PC-9 (cell line): ENCODE measurements around the gene B3GALT6. TPM values are rescaled to one million over a fixed set of nuclear protein-coding genes. Genes with fewer than 3 reads are reported as not detected.
A peak's percentile ranks its signal among the peaks of the same experiment; 100 is the strongest.

Experiments used
- BruUV-seq: library from RNA; stranded (reverse); fragments of 400-500 nt; replicated peaks from 2 replicates; lab custom pipeline; 2021; lab: Mats Ljungman, UMichigan
- CTCF ChIA-PET: fragments of 300-600 bp; sonication (Branson Sonifier 250); formaldehyde crosslinking; loops from one replicate; lab custom pipeline; 2022; ENCODE audit warnings: antibody characterized with exemption; lab: Charles Lee
- POLR2A ChIA-PET: fragments of 300-600 bp; sonication (Branson Sonifier 250); formaldehyde crosslinking; loops from one replicate; lab custom pipeline; 2022; ENCODE audit warnings: antibody characterized with exemption; ENCODE audit not compliant: unreplicated experiment; lab: Charles Lee
- DNase-seq, 2 experiments: peaks; one replicate each; pipeline versions ENCODE4 v3.0.0 to v3.0.0-alpha.2; 2015 to 2022; ENCODE audit warnings: mixed read lengths in 1 of 2
- H2AFZ ChIP-seq: fragments of 200-600 bp; sonication (generic); 2 replicates; pipeline ENCODE4 v1.8.1; 2017; ENCODE audit warnings: antibody characterized with exemption
- H3F3A ChIP-seq: fragments of 200-600 bp; sonication (generic); 2 replicates; pipeline ENCODE4 v1.8.1; 2017; ENCODE audit warnings: antibody characterized with exemption, mild to moderate bottlenecking, low read depth; ENCODE audit not compliant: insufficient read depth
- H3K27ac ChIP-seq: fragments of 200-600 bp; sonication (generic); 2 replicates; pipeline ENCODE4 v1.6.1; 2016; ENCODE audit warnings: mixed run types
- H3K27me3 ChIP-seq: fragments of 200-600 bp; sonication (generic); 2 replicates; pipeline ENCODE4 v1.6.1; 2016; ENCODE audit warnings: low read depth, mixed run types; ENCODE audit not compliant: insufficient read depth
- H3K36me3 ChIP-seq: fragments of 200-600 bp; sonication (generic); 2 replicates; pipeline ENCODE4 v1.6.1; 2016; ENCODE audit warnings: low read depth, mixed run types
- H3K4me1 ChIP-seq: fragments of 200-600 bp; sonication (generic); replicated peaks from 2 replicates; pipeline ENCODE4 v1.6.1; 2016; ENCODE audit warnings: mixed run types; ENCODE audit not compliant: insufficient read depth
- H3K4me2 ChIP-seq: fragments of 200-600 bp; sonication (generic); 2 replicates; pipeline ENCODE4 v1.6.1; 2017; ENCODE audit warnings: mixed run types
- H3K4me3 ChIP-seq: fragments of 200-600 bp; sonication (generic); 2 replicates; pipeline ENCODE4 v1.6.1; 2016; ENCODE audit warnings: mixed run types
- H3K79me2 ChIP-seq: fragments of 200-600 bp; sonication (generic); 2 replicates; pipeline ENCODE4 v1.6.1; 2017; ENCODE audit warnings: low read depth, mixed run types
- H3K9me2 ChIP-seq: fragments of 200-600 bp; sonication (generic); 2 replicates; pipeline ENCODE4 v1.8.1; 2017; ENCODE audit warnings: mild to moderate bottlenecking; ENCODE audit not compliant: insufficient read depth
- H3K9me3 ChIP-seq: fragments of 200-600 bp; sonication (generic); 2 replicates; pipeline ENCODE4 v1.8.1; 2016; ENCODE audit warnings: low read depth; ENCODE audit not compliant: insufficient read depth
- H4K20me1 ChIP-seq: fragments of 200-600 bp; sonication (generic); 2 replicates; pipeline ENCODE4 v1.8.1; 2017; ENCODE audit not compliant: insufficient read depth
- EZH2 ChIP-seq: fragments of 200-600 bp; sonication (generic); IDR thresholded peaks from 2 replicates; pipeline ENCODE4 v1.8.0; 2017; ENCODE audit warnings: antibody characterized with exemption, low read depth
- intact Hi-C: fragments of 100-400 bp; cut with micrococcal nuclease; formaldehyde crosslinking; loops from one replicate; pipeline ENCODE4 v1.10.0; 2022; ENCODE audit not compliant: unreplicated experiment
- total RNA-seq: library from RNA; stranded (reverse); gene quantifications from 2 replicates; pipeline ENCODE4 v1.2.3, GENCODE V29; 2021
- TF ChIP-seq, protein P1 (sequence below): fragments of 200-600 bp; sonication (generic); conservative IDR thresholded peaks from 2 replicates; pipeline ENCODE4 v1.6.1; 2017; ENCODE audit warnings: mixed run types, antibody characterized with exemption, mild to moderate bottlenecking, moderate library complexity

B3GALT6 gene
- total RNA-seq, 1 experiment from 2014 or later, result 16.2 TPM

DNA sequence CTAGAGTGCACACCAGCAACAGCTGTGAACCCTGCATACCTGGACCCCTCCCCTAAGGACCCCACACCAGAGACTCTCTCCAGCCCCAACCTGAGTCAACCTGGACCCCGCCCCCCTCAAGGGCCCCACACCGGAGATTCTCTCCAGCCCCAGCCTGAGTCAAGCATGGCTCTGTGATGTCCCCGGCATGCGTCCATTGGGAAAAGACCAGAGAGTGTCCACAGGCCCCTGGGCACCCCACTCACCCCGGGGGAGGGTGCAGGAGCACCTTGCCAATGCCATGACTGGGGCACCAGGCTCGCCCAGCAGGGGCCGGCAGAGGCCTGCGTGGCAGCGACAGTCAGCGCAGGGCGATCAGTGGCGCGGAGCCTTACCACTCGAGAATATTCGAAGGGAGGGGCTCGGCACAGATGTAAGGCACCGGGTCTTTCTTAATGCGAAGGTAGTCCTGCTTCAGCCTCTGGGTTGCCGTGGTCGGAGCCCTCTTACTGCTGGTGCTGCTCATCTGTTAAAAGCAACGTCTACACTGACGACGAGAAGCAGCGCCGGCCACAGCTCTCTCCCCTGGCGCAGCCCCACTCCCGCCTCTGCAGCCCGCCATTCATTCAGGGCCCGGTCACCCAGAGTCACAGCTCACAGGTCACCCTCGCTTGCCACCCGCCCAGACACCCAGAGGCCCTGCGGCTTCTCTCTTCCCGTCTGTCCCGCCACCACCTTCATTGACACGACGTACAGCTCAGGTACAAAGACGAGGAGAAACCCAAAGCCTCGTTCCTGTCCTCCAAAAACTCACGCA lies 35.6 kb downstream of the B3GALT6 start:
- no TSS peak for BruUV-seq
- no peaks in the 10 kb centered on the region for H3K27me3 ChIP-seq
- peaks cover 32% of the 10 kb centered on the region for H3F3A ChIP-seq
- ChIA-PET CTCF (no interaction called here), POLR2A (no interaction called here)
- H3K9me2 ChIP-seq, result no peaks in the 10 kb centered on the region
- H4K20me1 ChIP-seq, result peaks cover 67% of the 10 kb centered on the region
- no peak for DNase-seq
- peaks cover 7% of the 10 kb centered on the region for H3K36me3 ChIP-seq
- H3K4me2 ChIP-seq, result no peak overlapping the region
- no peak overlapping the region for H3K4me3 ChIP-seq
- no peaks in the 10 kb centered on the region for H3K9me3 ChIP-seq
- no peak overlapping the region for H2AFZ ChIP-seq
- intact Hi-C loops, result no loop called here
- peaks cover 67% of the 10 kb centered on the region for H3K79me2 ChIP-seq
- peaks cover 17% of the 10 kb centered on the region for H3K4me1 ChIP-seq
- no peak overlapping the region for H3K27ac ChIP-seq
- TF ChIP-seq, protein P1, sequence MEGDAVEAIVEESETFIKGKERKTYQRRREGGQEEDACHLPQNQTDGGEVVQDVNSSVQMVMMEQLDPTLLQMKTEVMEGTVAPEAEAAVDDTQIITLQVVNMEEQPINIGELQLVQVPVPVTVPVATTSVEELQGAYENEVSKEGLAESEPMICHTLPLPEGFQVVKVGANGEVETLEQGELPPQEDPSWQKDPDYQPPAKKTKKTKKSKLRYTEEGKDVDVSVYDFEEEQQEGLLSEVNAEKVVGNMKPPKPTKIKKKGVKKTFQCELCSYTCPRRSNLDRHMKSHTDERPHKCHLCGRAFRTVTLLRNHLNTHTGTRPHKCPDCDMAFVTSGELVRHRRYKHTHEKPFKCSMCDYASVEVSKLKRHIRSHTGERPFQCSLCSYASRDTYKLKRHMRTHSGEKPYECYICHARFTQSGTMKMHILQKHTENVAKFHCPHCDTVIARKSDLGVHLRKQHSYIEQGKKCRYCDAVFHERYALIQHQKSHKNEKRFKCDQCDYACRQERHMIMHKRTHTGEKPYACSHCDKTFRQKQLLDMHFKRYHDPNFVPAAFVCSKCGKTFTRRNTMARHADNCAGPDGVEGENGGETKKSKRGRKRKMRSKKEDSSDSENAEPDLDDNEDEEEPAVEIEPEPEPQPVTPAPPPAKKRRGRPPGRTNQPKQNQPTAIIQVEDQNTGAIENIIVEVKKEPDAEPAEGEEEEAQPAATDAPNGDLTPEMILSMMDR, result no peak
- TF ChIP-seq EZH2, result no peak

DNA sequence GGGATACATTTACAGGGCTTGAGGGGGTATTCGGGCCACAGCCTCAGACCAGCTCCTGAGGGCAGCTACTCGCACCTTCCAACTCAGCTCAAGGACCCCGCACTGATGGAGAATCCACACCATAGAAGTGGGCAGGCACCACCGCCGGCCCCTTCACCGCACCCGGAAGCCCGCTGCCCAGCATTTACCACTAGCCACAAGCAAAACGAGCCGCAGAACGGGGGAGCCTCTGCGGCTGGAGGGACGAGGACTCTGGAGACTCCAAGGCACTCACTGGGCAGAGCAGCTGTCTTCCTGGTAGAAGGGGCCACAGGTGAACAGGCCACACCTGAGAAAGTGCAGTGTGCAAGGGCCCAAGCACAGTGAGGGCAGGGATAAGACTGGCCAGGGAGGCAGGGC lies 36.2 kb downstream of the B3GALT6 start:
- ChIA-PET CTCF (no interaction called here), POLR2A (no interaction called here)
- Histone ChIP-seq H3F3A (peaks cover 32% of the 10 kb centered on the region), H3K4me3 (no peak overlapping the region), H3K27ac (no peak overlapping the region), H3K79me2 (peaks cover 73% of the 10 kb centered on the region), H2AFZ (no peak overlapping the region), H3K9me2 (no peaks in the 10 kb centered on the region), H3K27me3 (no peaks in the 10 kb centered on the region), H3K9me3 (no peaks in the 10 kb centered on the region), H3K36me3 (peaks cover 7% of the 10 kb centered on the region), H3K4me2 (no peak overlapping the region), H4K20me1 (peaks cover 65% of the 10 kb centered on the region), H3K4me1 (peaks cover 17% of the 10 kb centered on the region)
- DNase-seq, result no peak
- intact Hi-C loops, result no loop called here
- no peak for TF ChIP-seq EZH2
- TF ChIP-seq, protein P1, result no peak
- BruUV-seq, result no TSS peak

DNA sequence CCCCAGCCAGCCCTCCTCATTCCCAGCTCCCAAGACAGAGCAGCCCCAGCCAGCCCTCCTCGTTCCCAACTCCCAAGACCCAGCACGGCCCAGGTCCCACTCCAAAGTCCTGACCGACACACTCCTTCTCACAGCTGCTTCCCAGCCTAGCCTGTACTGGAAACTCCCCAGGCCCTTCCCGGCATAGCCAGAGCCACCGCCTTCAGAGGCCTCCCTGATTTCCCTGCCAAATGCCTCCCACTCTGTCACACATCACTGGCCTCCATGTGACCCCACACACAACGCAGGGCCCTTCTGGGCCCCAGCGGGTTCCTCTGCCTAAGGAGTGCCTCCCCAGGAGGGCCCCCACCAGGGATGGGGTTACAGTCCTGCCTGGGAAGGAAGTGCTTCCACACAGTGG lies 38.8 kb downstream of the B3GALT6 start:
- TF ChIP-seq EZH2, result no peak
- TF ChIP-seq, protein P1, result no peak
- Histone ChIP-seq H3K9me2 (no peaks in the 10 kb centered on the region), H3K27me3 (no peaks in the 10 kb centered on the region), H3K79me2 (peaks cover 67% of the 10 kb centered on the region), H3K27ac (no peak overlapping the region), H3K9me3 (no peaks in the 10 kb centered on the region), H3F3A (peaks cover 24% of the 10 kb centered on the region), H3K36me3 (peaks cover 4% of the 10 kb centered on the region), H3K4me2 (peak overlapping the region; percentile 93; the same call in 1 of the 2 replicates), H2AFZ (no peak overlapping the region), H4K20me1 (peaks cover 52% of the 10 kb centered on the region), H3K4me1 (peaks cover 17% of the 10 kb centered on the region), H3K4me3 (no peak overlapping the region)
- DNase-seq, result no peak
- BruUV-seq, result no TSS peak
- intact Hi-C loops, result loop anchor here (5.0 kb wide), 1 partner anchor 76 kb away; the partner anchor contains the start of gene DVL1
- ChIA-PET POLR2A (no interaction called here), CTCF (no interaction called here)
